ENCODE results near the gene NDUFAB1.

NDUFAB1 gene

DNA sequence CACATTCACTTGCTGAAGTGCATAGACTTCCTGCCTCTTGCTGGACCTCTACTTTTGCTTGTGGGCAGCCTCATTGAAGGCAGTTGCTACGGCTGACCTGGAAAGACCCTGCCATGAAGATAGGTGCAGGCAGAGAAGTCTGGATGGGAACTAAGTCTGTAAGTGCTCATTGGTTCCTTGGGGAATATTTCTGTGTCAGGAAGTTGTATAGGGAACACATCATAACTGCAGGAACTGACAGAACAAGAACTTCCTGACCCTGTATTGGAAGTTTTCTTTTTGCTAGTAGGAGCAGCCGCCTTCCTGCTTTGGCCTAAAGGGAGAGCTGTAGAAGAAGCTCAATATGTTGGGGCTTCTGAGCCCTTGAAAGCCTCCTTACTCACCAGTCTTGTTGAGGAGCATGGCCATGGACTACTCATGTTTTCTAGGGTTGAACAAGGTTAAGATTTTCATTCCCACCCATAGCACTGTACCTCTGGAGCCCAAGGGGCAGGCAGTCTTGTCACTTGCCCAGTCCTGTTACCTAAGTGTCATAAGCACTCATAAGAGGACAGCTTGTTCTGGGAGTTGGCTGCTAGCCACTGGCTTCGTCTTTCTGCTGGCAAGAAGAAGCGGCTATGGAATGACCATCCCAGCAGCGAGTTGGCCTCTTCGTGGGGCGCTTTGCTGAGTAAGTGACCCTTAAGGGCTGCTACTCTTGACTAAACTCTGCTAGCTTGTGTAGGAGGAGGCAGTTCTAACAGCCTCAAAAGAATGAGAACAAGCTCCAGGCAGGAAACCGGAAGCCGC is 31.3 kb downstream of the NDUFAB1 start:
- peak; percentile 16 for DNase-seq (ENCODE audit: low read depth)
- TF ChIP-seq, protein P1, sequence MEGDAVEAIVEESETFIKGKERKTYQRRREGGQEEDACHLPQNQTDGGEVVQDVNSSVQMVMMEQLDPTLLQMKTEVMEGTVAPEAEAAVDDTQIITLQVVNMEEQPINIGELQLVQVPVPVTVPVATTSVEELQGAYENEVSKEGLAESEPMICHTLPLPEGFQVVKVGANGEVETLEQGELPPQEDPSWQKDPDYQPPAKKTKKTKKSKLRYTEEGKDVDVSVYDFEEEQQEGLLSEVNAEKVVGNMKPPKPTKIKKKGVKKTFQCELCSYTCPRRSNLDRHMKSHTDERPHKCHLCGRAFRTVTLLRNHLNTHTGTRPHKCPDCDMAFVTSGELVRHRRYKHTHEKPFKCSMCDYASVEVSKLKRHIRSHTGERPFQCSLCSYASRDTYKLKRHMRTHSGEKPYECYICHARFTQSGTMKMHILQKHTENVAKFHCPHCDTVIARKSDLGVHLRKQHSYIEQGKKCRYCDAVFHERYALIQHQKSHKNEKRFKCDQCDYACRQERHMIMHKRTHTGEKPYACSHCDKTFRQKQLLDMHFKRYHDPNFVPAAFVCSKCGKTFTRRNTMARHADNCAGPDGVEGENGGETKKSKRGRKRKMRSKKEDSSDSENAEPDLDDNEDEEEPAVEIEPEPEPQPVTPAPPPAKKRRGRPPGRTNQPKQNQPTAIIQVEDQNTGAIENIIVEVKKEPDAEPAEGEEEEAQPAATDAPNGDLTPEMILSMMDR (conservative IDR thresholded peaks at IDR 0.05; ENCODE audit: low read depth, low read length), result no peak
- H3K4me3 ChIP-seq (ENCODE audit: low read depth, low read length), result no peak overlapping the region

DNA sequence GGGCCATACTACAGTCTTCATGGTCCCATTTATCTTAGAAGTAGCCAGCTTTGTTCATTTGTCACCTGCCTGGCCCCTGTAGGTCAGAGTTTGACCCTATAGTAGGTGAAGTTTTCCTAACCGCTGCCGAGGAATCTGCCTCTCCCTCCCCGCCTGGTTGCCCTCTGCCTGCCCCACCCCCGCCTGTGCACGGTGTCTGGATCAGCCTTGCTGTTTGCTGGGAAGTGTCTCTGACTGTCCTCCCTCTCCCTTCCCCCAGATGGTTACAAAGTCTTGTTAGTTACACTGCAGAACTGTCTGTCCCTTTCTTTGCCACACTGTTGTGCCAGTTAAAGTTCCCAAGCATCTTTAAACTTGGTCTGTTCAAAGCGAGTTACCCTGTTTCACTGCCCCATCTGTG is 32.9 kb downstream of the NDUFAB1 start:
- TF ChIP-seq, protein P1 (conservative IDR thresholded peaks at IDR 0.05; ENCODE audit: low read depth, low read length), result no peak

DNA sequence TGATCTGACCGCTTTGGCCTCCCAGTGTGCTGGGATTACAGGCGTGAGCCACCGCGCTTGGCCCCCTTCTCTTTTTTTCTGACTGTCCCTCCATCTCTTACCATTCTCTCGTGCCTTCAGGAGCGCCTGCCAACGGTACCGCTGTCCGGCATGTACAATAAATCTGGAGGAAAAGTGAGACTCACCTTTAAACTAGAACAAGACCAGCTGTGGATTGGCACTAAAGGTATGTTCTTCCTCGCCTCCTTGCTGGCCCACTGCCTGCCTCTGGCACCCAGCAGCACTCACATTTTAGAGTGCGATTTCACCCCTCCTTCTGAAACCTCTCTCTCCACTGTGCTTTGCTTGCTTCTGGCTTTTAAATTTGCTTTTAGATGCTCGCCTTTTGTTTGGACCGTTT is 33.6 kb downstream of the NDUFAB1 start:
- DNase-seq (ENCODE audit: low read depth), result no peak
- H3K4me3 ChIP-seq (ENCODE audit: low read depth, low read length), result no peak overlapping the region
- TF ChIP-seq, protein P1 (conservative IDR thresholded peaks at IDR 0.05; ENCODE audit: low read depth, low read length), result no peak

More for the DNA sequence above, 32.9 kb downstream of the NDUFAB1 start:
- no peak overlapping the region for H3K4me3 ChIP-seq (ENCODE audit: low read depth, low read length)
- no peak for DNase-seq (ENCODE audit: low read depth)

DNA sequence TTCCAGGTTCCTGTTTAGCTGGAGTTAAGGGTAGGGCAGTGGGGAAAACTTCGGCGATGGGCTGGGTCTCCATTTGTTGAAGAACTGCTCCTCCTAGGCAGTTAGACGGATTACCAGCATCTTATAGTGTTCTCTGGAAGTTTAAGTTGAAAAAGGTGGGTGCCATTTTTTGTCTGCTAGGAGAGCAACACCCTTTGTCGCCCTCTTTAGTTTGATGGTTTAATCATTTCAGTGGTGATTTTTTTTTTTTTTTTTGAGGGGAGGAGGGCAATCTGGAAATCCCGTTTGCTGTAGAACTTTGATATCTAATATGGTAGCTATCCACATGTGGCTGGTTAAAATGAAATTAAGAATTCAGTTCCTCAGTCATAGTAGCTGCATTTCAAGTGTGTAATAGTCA is 34.5 kb downstream of the NDUFAB1 start:
- no peak overlapping the region for H3K4me3 ChIP-seq (ENCODE audit: low read depth, low read length)
- TF ChIP-seq, protein P1 (conservative IDR thresholded peaks at IDR 0.05; ENCODE audit: low read depth, low read length), result no peak
- DNase-seq (ENCODE audit: low read depth), result no peak

DNA sequence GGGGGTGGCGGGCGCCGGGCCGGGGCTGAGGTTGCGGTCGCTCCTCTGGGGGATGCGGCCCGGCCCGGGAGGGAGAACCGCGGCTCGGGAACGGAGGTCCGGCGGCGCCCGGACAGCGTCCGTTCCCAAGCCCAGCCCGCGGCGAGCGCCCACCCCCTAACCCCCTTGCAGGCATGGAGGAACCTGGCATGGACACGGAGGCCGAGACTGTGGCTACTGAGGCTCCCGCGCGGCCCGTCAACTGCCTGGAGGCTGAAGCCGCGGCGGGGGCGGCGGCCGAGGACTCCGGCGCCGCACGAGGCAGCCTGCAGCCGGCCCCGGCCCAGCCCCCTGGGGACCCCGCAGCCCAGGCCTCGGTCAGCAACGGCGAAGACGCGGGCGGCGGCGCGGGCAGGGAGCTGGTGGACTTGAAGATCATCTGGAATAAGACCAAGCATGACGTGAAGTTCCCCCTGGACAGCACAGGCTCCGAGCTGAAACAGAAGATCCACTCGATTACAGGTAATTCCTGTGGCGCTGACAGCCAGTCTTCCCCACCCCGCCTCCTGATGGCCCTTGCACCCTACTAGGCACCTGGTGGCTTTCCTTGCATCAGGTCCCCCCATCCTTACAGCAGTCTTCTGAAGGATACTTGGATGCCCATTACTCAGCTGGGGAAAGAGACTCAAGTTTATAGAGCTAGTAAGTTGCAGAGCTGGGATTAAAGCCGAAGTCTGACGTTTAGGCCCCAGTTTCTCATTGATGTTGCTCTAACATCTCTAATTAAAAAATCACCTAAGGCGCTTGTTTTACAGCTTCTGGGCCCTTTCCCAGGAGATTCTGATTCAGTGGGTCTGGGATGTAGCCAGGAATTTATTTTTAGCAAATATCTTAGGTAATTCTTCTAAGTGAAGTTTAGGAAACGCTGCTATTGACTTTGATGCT is 38.1 kb downstream of the NDUFAB1 start:
- peak overlapping the region; percentile 92 for H3K4me3 ChIP-seq (ENCODE audit: low read depth, low read length)
- DNase-seq (ENCODE audit: low read depth), result peak; percentile 48
- TF ChIP-seq, protein P1 (conservative IDR thresholded peaks at IDR 0.05; ENCODE audit: low read depth, low read length), result no peak

DNA sequence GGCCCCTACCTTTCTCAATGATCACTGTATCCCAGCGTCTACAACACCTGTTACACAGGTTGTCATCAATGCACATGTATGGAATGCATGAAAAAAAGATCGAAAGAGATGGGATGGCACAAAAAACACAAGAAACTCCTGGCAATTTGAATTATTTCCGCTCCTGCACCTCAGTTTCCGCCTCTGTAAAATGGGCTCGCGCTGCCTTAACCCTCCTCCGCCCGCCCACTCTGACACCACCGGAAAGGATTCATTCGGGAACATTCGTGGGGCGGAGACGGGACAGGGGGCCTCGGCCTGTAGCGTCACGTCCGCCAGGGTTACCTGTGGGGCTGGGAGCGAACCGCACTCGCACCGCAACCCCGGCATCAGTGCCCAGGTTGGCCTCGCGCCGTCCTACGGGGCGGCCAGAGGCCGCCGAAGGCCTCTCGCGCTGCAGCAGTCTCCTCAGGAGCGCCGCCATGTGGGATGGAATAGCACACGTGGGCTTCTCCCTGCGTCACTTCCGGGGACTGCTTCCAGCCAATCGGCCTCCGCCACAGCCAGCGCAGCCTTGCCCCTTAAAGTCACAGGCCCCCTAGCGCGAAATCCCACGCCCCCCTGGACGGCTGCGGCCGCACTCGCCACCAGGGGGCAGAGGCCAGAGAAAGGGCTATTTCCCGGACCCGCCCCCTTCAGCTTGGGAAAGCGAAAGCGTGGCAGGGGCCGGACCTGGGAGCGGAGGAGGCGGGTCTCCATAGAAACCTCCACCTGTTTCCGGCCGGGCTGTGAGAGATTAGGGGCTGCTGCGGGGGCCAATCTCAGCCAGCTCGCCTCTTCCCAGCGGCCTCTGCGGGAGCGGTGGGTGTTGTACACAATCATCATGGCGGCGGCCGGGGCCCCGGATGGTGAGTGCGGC is 39.0 kb downstream of the NDUFAB1 start, which contains the start of the genes EARS2 and UBFD1:
Gene EARS2, minus strand, starts transcription at position 470 of the 898 bp plus-strand sequence. Its CDS starts 7 bp downstream, at position 463.
Gene UBFD1, plus strand, starts transcription at position 847 of the 898 bp plus-strand sequence. Its CDS starts 16 bp downstream, at position 863.
- H3K4me3 ChIP-seq (ENCODE audit: low read depth, low read length), result peak within 1 kb of the TSS; percentile 92
- peak; percentile 99 for DNase-seq (ENCODE audit: low read depth)
- TF ChIP-seq, protein P1 (conservative IDR thresholded peaks at IDR 0.05; ENCODE audit: low read depth, low read length), result peak; percentile 73
